GM23338 (cell line): Measurements from ENCODE around the gene GLRX2. TPM values are rescaled to one million over a fixed set of nuclear protein-coding genes. Genes with fewer than 3 reads are reported as not detected.

Experiments used
- ATAC-seq: fragments of 200-7000 bp; cut with Tn5 transposase; 3 replicates; pipeline ENCODE4 v1.9.1; 2020
- DNase-seq: peaks from one replicate; pipeline ENCODE4 v3.0.0-alpha.2; 2015; ENCODE audit warnings: low spot score
- H2AFZ ChIP-seq: fragments of 200-600 bp; sonication (generic); 2 replicates; pipeline ENCODE4 v1.8.0; 2016; ENCODE audit warnings: antibody characterized with exemption, mild to moderate bottlenecking, moderate library complexity
- H3F3A ChIP-seq: fragments of 200-600 bp; sonication (generic); replicated peaks from 2 replicates; pipeline ENCODE4 v1.8.0; 2017; ENCODE audit warnings: antibody characterized with exemption, mixed run types, low read depth
- H3K27ac ChIP-seq: fragments of 200-600 bp; sonication (generic); 2 replicates; pipeline ENCODE4 v1.6.1; 2016; ENCODE audit warnings: low read depth
- H3K27me3 ChIP-seq: fragments of 200-600 bp; sonication (generic); 2 replicates; pipeline ENCODE4 v1.8.0; 2016; ENCODE audit warnings: mild to moderate bottlenecking, mixed run types, moderate library complexity; ENCODE audit not compliant: insufficient read depth
- H3K36me3 ChIP-seq: fragments of 200-600 bp; sonication (generic); 2 replicates; pipeline ENCODE4 v1.8.0; 2016; ENCODE audit warnings: mild to moderate bottlenecking; ENCODE audit not compliant: insufficient read depth
- H3K4me1 ChIP-seq: fragments of 200-600 bp; sonication (generic); 2 replicates; pipeline ENCODE4 v1.8.0; 2016; ENCODE audit warnings: mild to moderate bottlenecking, moderate library complexity; ENCODE audit not compliant: insufficient read depth
- H3K4me2 ChIP-seq: fragments of 200-600 bp; sonication (generic); 2 replicates; pipeline ENCODE4 v1.7.1; 2017; ENCODE audit warnings: mixed run types
- H3K4me3 ChIP-seq: fragments of 200-600 bp; sonication (generic); 2 replicates; pipeline ENCODE4 v1.6.1; 2016; ENCODE audit warnings: mixed run types
- H3K79me2 ChIP-seq: fragments of 200-600 bp; sonication (generic); replicated peaks from 2 replicates; pipeline ENCODE4 v1.8.0; 2017; ENCODE audit warnings: mild to moderate bottlenecking; ENCODE audit not compliant: insufficient read depth
- H3K9me2 ChIP-seq: fragments of 200-600 bp; sonication (generic); 2 replicates; pipeline ENCODE4 v1.8.0; 2017; ENCODE audit not compliant: insufficient read depth
- H4K20me1 ChIP-seq: fragments of 200-600 bp; sonication (generic); replicated peaks from 2 replicates; pipeline ENCODE4 v1.8.0; 2017; ENCODE audit warnings: mild to moderate bottlenecking; ENCODE audit not compliant: insufficient read depth
- H3K27ac Mint-ChIP-seq: 2 replicates; pipeline ENCODE4 v1.8.0; 2020; ENCODE audit warnings: inconsistent platforms, mild to moderate bottlenecking, moderate library complexity, mixed read lengths
- H3K27me3 Mint-ChIP-seq: 3 replicates; pipeline ENCODE4 v1.8.0; 2022; ENCODE audit warnings: low read depth, mild to moderate bottlenecking, moderate library complexity, mixed read lengths, inconsistent platforms; ENCODE audit not compliant: insufficient read depth, poor library complexity
- H3K36me3 Mint-ChIP-seq: 3 replicates; pipeline ENCODE4 v1.8.0; 2021; ENCODE audit warnings: low read depth, mild to moderate bottlenecking, inconsistent platforms, moderate library complexity, mixed read lengths
- H3K4me1 Mint-ChIP-seq: 3 replicates; pipeline ENCODE4 v1.8.0; 2020; ENCODE audit warnings: mild to moderate bottlenecking, inconsistent platforms, mixed read lengths
- H3K4me3 Mint-ChIP-seq: 3 replicates; pipeline ENCODE4 v1.8.0; 2021; ENCODE audit warnings: moderate library complexity, mild to moderate bottlenecking, inconsistent platforms, mixed read lengths
- H3K9me3 Mint-ChIP-seq: 3 replicates; pipeline ENCODE4 v1.8.0; 2020; ENCODE audit warnings: moderate library complexity, mild to moderate bottlenecking, inconsistent platforms, mixed read lengths
- EZH2 ChIP-seq: fragments of 200-600 bp; sonication (generic); IDR thresholded peaks from one replicate; pipeline ENCODE4 v1.8.0; 2017; ENCODE audit warnings: antibody characterized with exemption, mild to moderate bottlenecking, low read depth; ENCODE audit not compliant: unreplicated experiment
- JUNB ChIP-seq: IDR thresholded peaks from one replicate; pipeline ENCODE4 v1.6.1; 2016; ENCODE audit warnings: antibody characterized with exemption; ENCODE audit not compliant: unreplicated experiment
- NANOG ChIP-seq: IDR thresholded peaks from 2 replicates; pipeline ENCODE4 v1.6.1; 2016; ENCODE audit warnings: antibody characterized with exemption, borderline replicate concordance
- POLR2AphosphoS5 ChIP-seq: IDR thresholded peaks from 2 replicates; pipeline ENCODE4 v1.6.1; 2016; ENCODE audit warnings: antibody characterized with exemption, low read depth
- STAT1 ChIP-seq: IDR thresholded peaks from one replicate; pipeline ENCODE4 v1.6.1; 2016; ENCODE audit warnings: antibody characterized with exemption; ENCODE audit not compliant: unreplicated experiment
- ZNF114 ChIP-seq: fragments of 250-450 bp; sonication (Bioruptor Pico); IDR thresholded peaks from 2 replicates; pipeline ENCODE4 v1.5.0; 2020; ENCODE audit warnings: mild to moderate bottlenecking, moderate library complexity
- ZNF331 ChIP-seq: fragments of 250-450 bp; sonication (Bioruptor Pico); IDR thresholded peaks from 2 replicates; pipeline ENCODE4 v1.5.0; 2020; ENCODE audit warnings: low read depth, mild to moderate bottlenecking, moderate library complexity
- polyA plus RNA-seq: library from polyadenylated mRNA; unstranded; fragments of >200 nt; fragmentation: Nextera tagmentation; extraction: Ambion mirVana; gene quantifications from 2 replicates; pipeline ENCODE4 v1.2.1, GENCODE V29; 2016
- total RNA-seq: library from RNA; depleted of rRNA; stranded (reverse); fragments of >200 nt; shearing (Covaris generic); gene quantifications from 2 replicates; pipeline ENCODE4 v1.2.3, GENCODE V29; 2014
- TF ChIP-seq, protein P1 (sequence below), 2 experiments: fragments of 200-600 bp in 1 of 2; sonication (generic) in 1 of 2; conservative IDR thresholded peaks; 2 replicates each; pipeline versions ENCODE4 v1.5.1 to v1.6.1; 2016 to 2017; ENCODE audit warnings: antibody characterized with exemption in 2 of 2, low read depth in 2 of 2, mild to moderate bottlenecking in 2 of 2, moderate library complexity in 1 of 2
- TF ChIP-seq, protein P2 (sequence below): IDR thresholded peaks from one replicate; pipeline ENCODE4 v1.6.1; 2018; ENCODE audit warnings: antibody characterized with exemption; ENCODE audit not compliant: unreplicated experiment

Gene GLRX2
- total and polyA plus RNA-seq, 2 experiments from 2014 or later = 7.7 to 28.3 TPM

DNA sequence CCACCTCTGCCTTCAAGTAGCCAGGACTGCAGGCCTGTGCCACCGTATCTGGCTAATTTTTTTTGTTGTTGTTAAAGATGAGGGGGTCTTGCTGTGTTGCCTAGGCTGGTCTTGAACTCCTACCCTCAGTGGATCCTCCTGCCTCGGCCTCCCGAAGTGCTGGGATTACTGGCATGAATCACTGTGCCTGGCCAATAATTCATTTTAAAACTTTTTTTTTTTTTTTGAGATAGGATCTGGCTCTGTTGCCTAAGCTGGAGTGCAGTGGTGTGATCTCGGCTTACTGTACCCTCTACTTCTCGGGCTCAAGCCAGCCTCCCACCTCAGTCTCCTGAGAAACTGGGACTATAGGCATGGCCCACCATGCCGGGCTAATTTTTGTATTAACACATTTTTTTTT is 20.2 kb upstream of the GLRX2 start (continued):
- no peak for TF ChIP-seq ZNF114

DNA sequence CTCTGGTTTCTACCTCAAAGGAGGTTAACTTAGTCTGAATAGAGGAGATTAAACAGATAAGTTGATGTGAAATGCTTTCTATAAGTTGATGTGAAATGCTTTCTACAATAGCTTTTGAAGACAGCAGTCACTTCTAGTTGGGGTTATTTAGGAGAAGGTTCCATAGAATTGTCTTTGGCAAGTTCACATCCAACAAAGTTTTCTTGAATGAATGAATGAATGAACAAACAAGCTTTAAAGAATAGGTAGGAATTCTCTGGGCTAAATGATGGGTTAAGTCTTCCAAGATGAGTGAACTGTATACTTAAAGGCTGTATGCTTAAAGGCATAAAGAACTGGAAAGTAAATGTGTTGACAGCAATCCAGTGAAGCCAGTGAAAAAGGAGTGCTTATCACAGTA is 18.5 kb upstream of the GLRX2 start:
- H3K27me3 ChIP-seq = peaks cover 6% of the 10 kb centered on the region; the same call in 1 of the 2 replicates
- no peaks in the 10 kb centered on the region for H3K9me2 ChIP-seq
- peaks cover 64% of the 10 kb centered on the region for H3K79me2 ChIP-seq
- DNase-seq = no peak
- H3K36me3 Mint-ChIP-seq = peaks cover 25% of the 10 kb centered on the region; the same call in 2 of the 3 replicates
- peaks cover 13% of the 10 kb centered on the region; the same call in 1 of the 2 replicates for H3K36me3 ChIP-seq
- H3K27ac ChIP-seq = no peak overlapping the region
- H3K27me3 Mint-ChIP-seq = peaks cover 4% of the 10 kb centered on the region
- peaks cover 14% of the 10 kb centered on the region for H3K4me1 ChIP-seq
- H3K4me2 ChIP-seq = peak overlapping the region; percentile 89
- H3K27ac Mint-ChIP-seq = no peak overlapping the region
- H4K20me1 ChIP-seq = peaks cover 13% of the 10 kb centered on the region
- H3K4me3 ChIP-seq = peak overlapping the region; percentile 87
- no peaks in the 10 kb centered on the region for H3K9me3 Mint-ChIP-seq
- no peak overlapping the region for H2AFZ ChIP-seq
- no peak for ATAC-seq
- TF ChIP-seq, protein P1, sequence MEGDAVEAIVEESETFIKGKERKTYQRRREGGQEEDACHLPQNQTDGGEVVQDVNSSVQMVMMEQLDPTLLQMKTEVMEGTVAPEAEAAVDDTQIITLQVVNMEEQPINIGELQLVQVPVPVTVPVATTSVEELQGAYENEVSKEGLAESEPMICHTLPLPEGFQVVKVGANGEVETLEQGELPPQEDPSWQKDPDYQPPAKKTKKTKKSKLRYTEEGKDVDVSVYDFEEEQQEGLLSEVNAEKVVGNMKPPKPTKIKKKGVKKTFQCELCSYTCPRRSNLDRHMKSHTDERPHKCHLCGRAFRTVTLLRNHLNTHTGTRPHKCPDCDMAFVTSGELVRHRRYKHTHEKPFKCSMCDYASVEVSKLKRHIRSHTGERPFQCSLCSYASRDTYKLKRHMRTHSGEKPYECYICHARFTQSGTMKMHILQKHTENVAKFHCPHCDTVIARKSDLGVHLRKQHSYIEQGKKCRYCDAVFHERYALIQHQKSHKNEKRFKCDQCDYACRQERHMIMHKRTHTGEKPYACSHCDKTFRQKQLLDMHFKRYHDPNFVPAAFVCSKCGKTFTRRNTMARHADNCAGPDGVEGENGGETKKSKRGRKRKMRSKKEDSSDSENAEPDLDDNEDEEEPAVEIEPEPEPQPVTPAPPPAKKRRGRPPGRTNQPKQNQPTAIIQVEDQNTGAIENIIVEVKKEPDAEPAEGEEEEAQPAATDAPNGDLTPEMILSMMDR (conservative IDR thresholded peaks at IDR 0.05; ENCODE audit: low read depth in 2 of 2) = no peak
- TF ChIP-seq ZNF331 (CRISPR knock-in tag) (no peak), JUNB (no peak), STAT1 (no peak), POLR2AphosphoS5 (no peak), NANOG (no peak), EZH2 (no peak)
- TF ChIP-seq, protein P2, sequence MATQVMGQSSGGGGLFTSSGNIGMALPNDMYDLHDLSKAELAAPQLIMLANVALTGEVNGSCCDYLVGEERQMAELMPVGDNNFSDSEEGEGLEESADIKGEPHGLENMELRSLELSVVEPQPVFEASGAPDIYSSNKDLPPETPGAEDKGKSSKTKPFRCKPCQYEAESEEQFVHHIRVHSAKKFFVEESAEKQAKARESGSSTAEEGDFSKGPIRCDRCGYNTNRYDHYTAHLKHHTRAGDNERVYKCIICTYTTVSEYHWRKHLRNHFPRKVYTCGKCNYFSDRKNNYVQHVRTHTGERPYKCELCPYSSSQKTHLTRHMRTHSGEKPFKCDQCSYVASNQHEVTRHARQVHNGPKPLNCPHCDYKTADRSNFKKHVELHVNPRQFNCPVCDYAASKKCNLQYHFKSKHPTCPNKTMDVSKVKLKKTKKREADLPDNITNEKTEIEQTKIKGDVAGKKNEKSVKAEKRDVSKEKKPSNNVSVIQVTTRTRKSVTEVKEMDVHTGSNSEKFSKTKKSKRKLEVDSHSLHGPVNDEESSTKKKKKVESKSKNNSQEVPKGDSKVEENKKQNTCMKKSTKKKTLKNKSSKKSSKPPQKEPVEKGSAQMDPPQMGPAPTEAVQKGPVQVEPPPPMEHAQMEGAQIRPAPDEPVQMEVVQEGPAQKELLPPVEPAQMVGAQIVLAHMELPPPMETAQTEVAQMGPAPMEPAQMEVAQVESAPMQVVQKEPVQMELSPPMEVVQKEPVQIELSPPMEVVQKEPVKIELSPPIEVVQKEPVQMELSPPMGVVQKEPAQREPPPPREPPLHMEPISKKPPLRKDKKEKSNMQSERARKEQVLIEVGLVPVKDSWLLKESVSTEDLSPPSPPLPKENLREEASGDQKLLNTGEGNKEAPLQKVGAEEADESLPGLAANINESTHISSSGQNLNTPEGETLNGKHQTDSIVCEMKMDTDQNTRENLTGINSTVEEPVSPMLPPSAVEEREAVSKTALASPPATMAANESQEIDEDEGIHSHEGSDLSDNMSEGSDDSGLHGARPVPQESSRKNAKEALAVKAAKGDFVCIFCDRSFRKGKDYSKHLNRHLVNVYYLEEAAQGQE = no peak
- H3K4me3 Mint-ChIP-seq = peak overlapping the region; percentile 93
- H3K4me1 Mint-ChIP-seq = peaks cover 17% of the 10 kb centered on the region
- no peaks in the 10 kb centered on the region for H3F3A ChIP-seq
